Measurements from ENCODE around the gene NCMAP.

DNA sequence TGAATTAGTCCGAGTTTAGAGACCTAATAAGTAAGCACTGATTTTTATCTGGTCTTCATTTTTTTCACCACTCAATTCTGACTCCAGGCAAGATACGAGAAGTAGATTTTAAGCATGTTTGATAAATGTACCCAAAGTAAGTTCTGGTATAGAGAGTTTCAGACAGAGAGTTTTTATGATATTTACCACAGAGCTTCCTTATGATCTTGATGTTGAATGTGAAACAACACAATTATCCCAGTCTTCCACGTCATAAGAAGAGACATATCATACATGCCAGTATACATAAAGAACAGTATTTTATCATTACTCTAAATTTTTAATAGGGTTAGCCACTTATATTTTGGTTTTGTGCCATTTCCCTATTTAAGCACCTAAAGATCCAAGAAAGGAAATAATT, 7.8 kb upstream of the NCMAP start:
- TF ChIP-seq, protein P1, sequence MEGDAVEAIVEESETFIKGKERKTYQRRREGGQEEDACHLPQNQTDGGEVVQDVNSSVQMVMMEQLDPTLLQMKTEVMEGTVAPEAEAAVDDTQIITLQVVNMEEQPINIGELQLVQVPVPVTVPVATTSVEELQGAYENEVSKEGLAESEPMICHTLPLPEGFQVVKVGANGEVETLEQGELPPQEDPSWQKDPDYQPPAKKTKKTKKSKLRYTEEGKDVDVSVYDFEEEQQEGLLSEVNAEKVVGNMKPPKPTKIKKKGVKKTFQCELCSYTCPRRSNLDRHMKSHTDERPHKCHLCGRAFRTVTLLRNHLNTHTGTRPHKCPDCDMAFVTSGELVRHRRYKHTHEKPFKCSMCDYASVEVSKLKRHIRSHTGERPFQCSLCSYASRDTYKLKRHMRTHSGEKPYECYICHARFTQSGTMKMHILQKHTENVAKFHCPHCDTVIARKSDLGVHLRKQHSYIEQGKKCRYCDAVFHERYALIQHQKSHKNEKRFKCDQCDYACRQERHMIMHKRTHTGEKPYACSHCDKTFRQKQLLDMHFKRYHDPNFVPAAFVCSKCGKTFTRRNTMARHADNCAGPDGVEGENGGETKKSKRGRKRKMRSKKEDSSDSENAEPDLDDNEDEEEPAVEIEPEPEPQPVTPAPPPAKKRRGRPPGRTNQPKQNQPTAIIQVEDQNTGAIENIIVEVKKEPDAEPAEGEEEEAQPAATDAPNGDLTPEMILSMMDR (conservative IDR thresholded peaks at IDR 0.05; ENCODE audit: low read length): no peak
- TF ChIP-seq EZH2phosphoT487 (IDR thresholded peaks at IDR 0.05; ENCODE audit: borderline replicate concordance, low read depth, low read length): no peak

Measured in OCI-LY7 (cell line).